H1 (cell line): ENCODE measurements around the gene ST6GALNAC5. TPM values are rescaled to one million over a fixed set of nuclear protein-coding genes. Genes with fewer than 3 reads are reported as not detected.

Source experiments
- CTCF ChIA-PET: fragments of 300-600 bp; sonication (Branson Sonifier 250); formaldehyde crosslinking; loops from one replicate; lab custom pipeline; 2021; ENCODE audit not compliant: partially characterized antibody; lab: Charles Lee
- POLR2A ChIA-PET: fragments of 300-600 bp; sonication (Branson Sonifier 250); formaldehyde crosslinking; loops from one replicate; lab custom pipeline; 2021; ENCODE audit warnings: inconsistent platforms; ENCODE audit not compliant: partially characterized antibody; lab: Charles Lee
- DNase-seq, 2 experiments: peaks; one replicate each; pipeline versions ENCODE4 v3.0.0 to v3.0.0-alpha.2; 2010 to 2022; ENCODE audit warnings: low spot score in 2 of 2, low read depth in 1 of 2, mixed read lengths in 1 of 2
- FAIRE-seq: peaks from 2 replicates; lab custom pipeline; 2011; peaks lifted over from hg19 to GRCh38; lab: Jason Lieb, UNC
- H2AFZ ChIP-seq: 2 replicates; pipeline ENCODE4 v1.8.1; 2012; ENCODE audit warnings: low read length, inconsistent platforms
- H2AK5ac ChIP-seq: 2 replicates; pipeline ENCODE4 v1.6.1; 2013; ENCODE audit warnings: low read depth, low read length
- H2BK120ac ChIP-seq: replicated peaks from 2 replicates; pipeline ENCODE3; 2013; ENCODE audit warnings: low read depth, low read length, inconsistent platforms
- H2BK12ac ChIP-seq: 2 replicates; pipeline ENCODE4 v1.6.1; 2013; ENCODE audit warnings: low read depth, low read length
- H2BK15ac ChIP-seq: 2 replicates; pipeline ENCODE4 v1.6.1; 2013; ENCODE audit warnings: low read length
- H2BK20ac ChIP-seq: 2 replicates; pipeline ENCODE4 v1.6.1; 2013; ENCODE audit warnings: low read length
- H2BK5ac ChIP-seq: 2 replicates; pipeline ENCODE4 v1.6.1; 2013; ENCODE audit warnings: low read depth, low read length
- H3K14ac ChIP-seq: 2 replicates; pipeline ENCODE4 v1.6.1; 2013; ENCODE audit warnings: inconsistent platforms; ENCODE audit not compliant: insufficient read length
- H3K18ac ChIP-seq: 2 replicates; pipeline ENCODE4 v1.6.1; 2013; ENCODE audit warnings: low read length; ENCODE audit errors: extremely low read depth
- H3K23ac ChIP-seq: 2 replicates; pipeline ENCODE4 v1.6.1; 2013; ENCODE audit warnings: inconsistent platforms; ENCODE audit not compliant: insufficient read length
- H3K23me2 ChIP-seq: 2 replicates; pipeline ENCODE4 v1.6.1; 2013; ENCODE audit warnings: low read depth, low read length
- H3K27ac ChIP-seq: 2 replicates; pipeline ENCODE4 v1.6.1; 2011; ENCODE audit warnings: low read depth, low read length, inconsistent platforms
- H3K27me3 ChIP-seq, 4 experiments: replicated peaks in 1 of 4; 1 replicate in 1 of 4; 2 replicates in 3 of 4; pipeline versions ENCODE4 v1.6.1 to v1.8.1; 2011 to 2013; ENCODE audit warnings: low read length in 3 of 4, mild to moderate bottlenecking in 3 of 4, inconsistent platforms in 2 of 4, mixed read lengths in 2 of 4, moderate library complexity in 1 of 4; ENCODE audit not compliant: control insufficient read depth in 3 of 4, insufficient read depth in 3 of 4; ENCODE audit errors: extremely low read depth in 1 of 4
- H3K36me3 ChIP-seq, 4 experiments: 2 replicates each; pipeline versions ENCODE4 v1.6.1 to v1.8.1; 2011 to 2013; ENCODE audit warnings: mild to moderate bottlenecking in 4 of 4, low read length in 3 of 4, moderate library complexity in 2 of 4, control low read depth in 1 of 4, inconsistent platforms in 1 of 4; ENCODE audit not compliant: insufficient read depth in 4 of 4, control insufficient read depth in 2 of 4
- H3K4ac ChIP-seq: replicated peaks from 2 replicates; pipeline ENCODE3; 2013; ENCODE audit warnings: low read length, low read depth, mixed read lengths, inconsistent platforms; ENCODE audit not compliant: insufficient read length
- H3K4me1 ChIP-seq, 4 experiments: replicated peaks in 1 of 4; 1 replicate in 1 of 4; 2 replicates in 3 of 4; pipeline versions ENCODE4 v1.6.1 to v1.8.1; 2011 to 2013; ENCODE audit warnings: low read length in 3 of 4, inconsistent platforms in 2 of 4, mixed read lengths in 1 of 4; ENCODE audit not compliant: insufficient read depth in 4 of 4, control insufficient read depth in 3 of 4
- H3K4me2 ChIP-seq, 2 experiments: 2 replicates each; pipeline versions ENCODE4 v1.6.1 to v1.8.1; 2011 to 2013; ENCODE audit warnings: low read depth in 2 of 2, low read length in 2 of 2, control low read depth in 1 of 2, inconsistent platforms in 1 of 2, mild to moderate bottlenecking in 1 of 2; ENCODE audit not compliant: insufficient read depth in 1 of 2
- H3K4me3 ChIP-seq, 4 experiments: fragments of 200-600, 300-600 bp in 1 of 4; sonication (generic), shearing (Covaris generic), sonication (Bioruptor Twin) in 1 of 4; 2 replicates each; pipeline versions ENCODE4 v1.5.1 to v1.8.1; 2011 to 2016; ENCODE audit warnings: low read length in 4 of 4, low read depth in 3 of 4, control low read depth in 2 of 4, inconsistent platforms in 2 of 4, mild to moderate bottlenecking in 2 of 4, mixed read lengths in 1 of 4, moderate library complexity in 1 of 4; ENCODE audit not compliant: insufficient read depth in 2 of 4; ENCODE audit errors: extremely low read depth in 1 of 4
- H3K56ac ChIP-seq: replicated peaks from 2 replicates; pipeline ENCODE3; 2013; ENCODE audit warnings: low read depth, mild to moderate bottlenecking, mixed read lengths, low read length, inconsistent platforms; ENCODE audit not compliant: insufficient read length
- H3K79me1 ChIP-seq: 2 replicates; pipeline ENCODE4 v1.6.1; 2013; ENCODE audit warnings: low read depth, low read length, control low read depth
- H3K79me2 ChIP-seq, 2 experiments: 2 replicates each; pipeline versions ENCODE4 v1.6.1 to v1.8.1; 2012 to 2013; ENCODE audit warnings: low read length in 2 of 2, mild to moderate bottlenecking in 2 of 2, inconsistent platforms in 1 of 2; ENCODE audit not compliant: insufficient read depth in 2 of 2, control insufficient read depth in 1 of 2
- H3K9ac ChIP-seq, 4 experiments: replicated peaks in 1 of 4; 1 replicate in 1 of 4; 2 replicates in 3 of 4; pipeline versions ENCODE4 v1.6.1 to v1.8.1; 2011 to 2013; ENCODE audit warnings: low read depth in 3 of 4, low read length in 3 of 4, control low read depth in 2 of 4, mild to moderate bottlenecking in 2 of 4, moderate library complexity in 2 of 4, inconsistent platforms in 1 of 4; ENCODE audit errors: extremely low read depth in 1 of 4
- H3K9me3 ChIP-seq, 2 experiments: 2 replicates each; pipeline versions ENCODE4 v1.6.1 to v1.8.1; 2012 to 2013; ENCODE audit warnings: mild to moderate bottlenecking in 2 of 2, moderate library complexity in 2 of 2, control low read depth in 1 of 2, inconsistent platforms in 1 of 2, low read depth in 1 of 2, low read length in 1 of 2, mixed read lengths in 1 of 2; ENCODE audit not compliant: insufficient read depth in 2 of 2
- H4K20me1 ChIP-seq, 2 experiments: replicated peaks in 1 of 2; 2 replicates each; pipeline versions ENCODE3 to v1.8.1; 2011 to 2013; ENCODE audit warnings: inconsistent platforms in 2 of 2, low read length in 2 of 2, mild to moderate bottlenecking in 1 of 2; ENCODE audit not compliant: insufficient read depth in 2 of 2, control insufficient read depth in 1 of 2
- H4K5ac ChIP-seq: 2 replicates; pipeline ENCODE4 v1.6.1; 2013; ENCODE audit warnings: low read length, low read depth, mixed read lengths, inconsistent platforms; ENCODE audit not compliant: insufficient read length
- H4K8ac ChIP-seq: 2 replicates; pipeline ENCODE4 v1.8.0; 2013; ENCODE audit warnings: mild to moderate bottlenecking, moderate library complexity, low read length, inconsistent platforms; ENCODE audit not compliant: insufficient read depth; ENCODE audit errors: extremely low read depth
- H4K91ac ChIP-seq: replicated peaks from 2 replicates; pipeline ENCODE3; 2013; ENCODE audit warnings: low read length, mixed read lengths, inconsistent platforms; ENCODE audit not compliant: insufficient read length
- CHD1 ChIP-seq: IDR thresholded peaks from 2 replicates; pipeline ENCODE4 v1.6.1; 2012; ENCODE audit warnings: low read depth, low read length, improper control_type of control experiment
- EGR1 ChIP-seq: IDR thresholded peaks from 2 replicates; pipeline ENCODE4 v1.6.1; 2011; ENCODE audit warnings: low read depth, low read length, borderline replicate concordance
- NANOG ChIP-seq: IDR thresholded peaks from 2 replicates; pipeline ENCODE4 v1.6.1; 2011; ENCODE audit warnings: low read length, low read depth, mild to moderate bottlenecking, inconsistent platforms; ENCODE audit not compliant: insufficient read depth, poor library complexity, severe bottlenecking
- SAP30 ChIP-seq: fragments of 300-600 bp; sonication (generic); IDR thresholded peaks from 2 replicates; pipeline ENCODE4 v1.7.1; 2012; ENCODE audit warnings: low read length, moderate library complexity, mild to moderate bottlenecking, inconsistent platforms; ENCODE audit not compliant: insufficient read depth, insufficient replicate concordance
- SP4 ChIP-seq: IDR thresholded peaks from 2 replicates; pipeline ENCODE4 v1.6.1; 2012; ENCODE audit warnings: low read length, inconsistent platforms
- WGBS, 2 experiments: shearing (Covaris generic) in 1 of 2; methylation state at CpG; one replicate each; pipeline versions ENCODE4 v1.1.6 to v1.1.7; 2013 to 2015; ENCODE audit warnings: low lambda C conversion rate in 2 of 2, mixed read lengths in 2 of 2, inconsistent platforms in 1 of 2, low coverage in 1 of 2, missing lambda C conversion rate in 1 of 2; ENCODE audit not compliant: insufficient replicate concordance in 2 of 2, insufficient coverage in 1 of 2, insufficient read length in 1 of 2; ENCODE audit errors: extremely low coverage in 1 of 2, missing lambda C conversion rate in 1 of 2; 5-methylcytosine and 5-hydroxymethylcytosine counted together
- polyA plus RNA-seq, 7 experiments: library from polyadenylated mRNA; depleted of rRNA in 3 of 7; stranded (reverse) in 5 of 7; unstranded in 2 of 7; fragments of >200 nt in 5 of 7; fragments of 200-250 nt in 2 of 7; gene quantifications; 1 replicate in 5 of 7; 2 replicates in 1 of 7; 4 replicates in 1 of 7; pipeline versions ENCODE4 v1.2.1 to v1.2.3, GENCODE V29; 2011 to 2013; ENCODE audit warnings: missing spikeins in 2 of 7, mixed read lengths in 2 of 7
- total RNA-seq: library from RNA; stranded (reverse); fragmentation: NEBNext Ultra II Directional; extraction: Animal tissue kit (Norgen Biotek cat#: 25700); gene quantifications from 2 replicates; pipeline ENCODE4 v1.2.1, GENCODE V29; 2021

ST6GALNAC5 gene
- total and polyA plus RNA-seq, 2 of the 8 experiments (the other 6 are each of a cell fraction or from before 2014, with no cell fraction given): 6.2 to 7.3 TPM

DNA sequence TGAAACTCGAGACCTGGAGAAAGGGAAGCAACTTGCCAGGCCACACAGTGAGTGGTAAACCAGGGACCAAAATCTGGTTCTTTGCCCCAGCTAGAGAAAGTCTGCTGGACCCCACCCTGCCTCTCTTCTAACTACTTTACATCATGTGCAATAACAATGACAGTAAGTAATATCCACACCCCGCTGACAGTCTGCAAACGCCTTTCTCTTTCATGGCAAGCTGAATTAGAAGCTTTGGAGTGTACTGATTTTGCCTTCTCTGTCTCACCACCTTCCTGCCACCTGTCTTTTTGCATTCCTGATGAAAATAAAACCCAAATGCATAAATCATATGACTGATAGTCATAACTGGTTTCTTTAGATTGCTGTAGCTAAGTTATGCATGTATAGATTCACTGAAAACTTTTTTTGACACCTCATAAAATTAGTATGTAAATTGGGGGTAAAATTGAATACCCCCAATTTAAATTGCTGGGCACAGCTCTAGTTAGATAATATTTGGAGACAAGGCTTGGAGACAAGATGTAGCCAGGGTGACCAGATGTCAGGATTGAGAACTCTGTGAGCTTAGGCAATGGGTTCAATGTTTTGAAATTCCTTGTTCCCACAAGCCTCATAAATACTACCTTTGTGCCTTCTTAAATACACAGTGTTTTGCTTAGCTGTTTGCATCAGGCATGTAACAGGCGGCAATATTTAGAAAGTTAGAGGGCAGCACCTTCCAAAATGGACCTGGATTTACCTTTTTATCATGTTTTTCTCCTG lies 73.5 kb downstream of the ST6GALNAC5 start:
- 92% methylated on average over 4 of the region's 4 CpGs; no CpG with 5 or more reads in 1 of the 2 experiments for WGBS, 2 experiments

More for the DNA sequence above, 73.5 kb downstream of the ST6GALNAC5 start:
- ChIA-PET POLR2A (interaction anchor here (0.6 kb wide), 1 partner anchor 558 kb away, joined by 4 read pairs; no protein-coding TSS in a partner anchor), CTCF (interaction anchor here (0.7 to 1.6 kb wide), 5 partner anchors 8 to 1067 kb away, joined by 3 to 5 read pairs (median 3); no protein-coding TSS in a partner anchor)
- Histone ChIP-seq H3K27ac (no peak overlapping the region), H2AK5ac (no peak overlapping the region), H2BK12ac (no peak overlapping the region), H3K4me3 (no peak overlapping the region), H4K5ac (no peak overlapping the region), H4K8ac (no peak overlapping the region), H4K91ac (no peak overlapping the region), H3K79me2 (no peaks in the 10 kb centered on the region), H3K4me2 (no peak overlapping the region), H2BK120ac (no peak overlapping the region), H2AFZ (no peak overlapping the region), H3K9ac (no peak overlapping the region), H3K18ac (no peak overlapping the region), H4K20me1 (no peaks in the 10 kb centered on the region), H3K4me1 (no peaks in the 10 kb centered on the region), H3K14ac (no peak overlapping the region), H3K36me3 (no peaks in the 10 kb centered on the region), H3K56ac (no peak overlapping the region), H3K23me2 (no peaks in the 10 kb centered on the region; the same call in 1 of the 2 replicates), H3K23ac (no peak overlapping the region), H3K9me3 (no peaks in the 10 kb centered on the region), H2BK5ac (no peak overlapping the region), H2BK15ac (no peak overlapping the region), H3K27me3 (no peaks in the 10 kb centered on the region), H2BK20ac (no peak overlapping the region), H3K4ac (no peak overlapping the region), H3K79me1 (no peaks in the 10 kb centered on the region)
- no peak for FAIRE-seq
- DNase-seq: no peak
- no peak for TF ChIP-seq SP4
- TF ChIP-seq SAP30: no peak
- TF ChIP-seq EGR1: no peak
- no peak for TF ChIP-seq CHD1
- TF ChIP-seq NANOG: no peak
